ENCODE results near the gene ARL5A.

DNA sequence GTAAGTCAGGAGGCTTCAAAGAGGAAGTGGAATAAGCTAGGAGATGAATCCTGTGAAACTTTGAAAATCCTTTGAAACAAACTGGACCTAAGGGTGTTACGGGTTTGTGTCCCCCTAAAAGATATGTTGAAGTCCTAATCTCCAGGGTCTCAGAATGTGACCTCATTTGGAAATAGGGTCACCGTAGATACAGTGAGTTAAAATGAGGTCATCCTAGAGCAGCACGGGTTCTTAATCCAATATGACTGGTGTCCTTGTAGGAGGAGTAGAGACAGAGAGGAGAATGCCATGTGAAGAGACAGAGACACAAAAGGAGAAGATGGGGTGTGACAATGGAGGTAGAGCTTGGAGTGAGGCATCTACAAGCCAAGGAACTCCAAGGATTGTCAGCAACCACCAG, 67.0 kb downstream of the ARL5A start:
- TF ChIP-seq POLR2AphosphoS5 (IDR thresholded peaks at IDR 0.05) = no peak
- TF ChIP-seq, protein P1, sequence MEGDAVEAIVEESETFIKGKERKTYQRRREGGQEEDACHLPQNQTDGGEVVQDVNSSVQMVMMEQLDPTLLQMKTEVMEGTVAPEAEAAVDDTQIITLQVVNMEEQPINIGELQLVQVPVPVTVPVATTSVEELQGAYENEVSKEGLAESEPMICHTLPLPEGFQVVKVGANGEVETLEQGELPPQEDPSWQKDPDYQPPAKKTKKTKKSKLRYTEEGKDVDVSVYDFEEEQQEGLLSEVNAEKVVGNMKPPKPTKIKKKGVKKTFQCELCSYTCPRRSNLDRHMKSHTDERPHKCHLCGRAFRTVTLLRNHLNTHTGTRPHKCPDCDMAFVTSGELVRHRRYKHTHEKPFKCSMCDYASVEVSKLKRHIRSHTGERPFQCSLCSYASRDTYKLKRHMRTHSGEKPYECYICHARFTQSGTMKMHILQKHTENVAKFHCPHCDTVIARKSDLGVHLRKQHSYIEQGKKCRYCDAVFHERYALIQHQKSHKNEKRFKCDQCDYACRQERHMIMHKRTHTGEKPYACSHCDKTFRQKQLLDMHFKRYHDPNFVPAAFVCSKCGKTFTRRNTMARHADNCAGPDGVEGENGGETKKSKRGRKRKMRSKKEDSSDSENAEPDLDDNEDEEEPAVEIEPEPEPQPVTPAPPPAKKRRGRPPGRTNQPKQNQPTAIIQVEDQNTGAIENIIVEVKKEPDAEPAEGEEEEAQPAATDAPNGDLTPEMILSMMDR (IDR thresholded peaks at IDR 0.05) = no peak
- no peak for TF ChIP-seq POLR2A (IDR thresholded peaks at IDR 0.05; ENCODE audit: low read depth)

Data from esophagus muscularis mucosa (tissue), 3 donors.